ENCODE results near the gene HOPX. TPM values are rescaled to one million over a fixed set of nuclear protein-coding genes. Genes with fewer than 3 reads are reported as not detected.
"Not testable (repeated sequence)": the region's sequence is repeated elsewhere in the genome, so short reads cannot be mapped to it uniquely, and the experiment has no call there.

HOPX gene
- total and polyA plus RNA-seq, 2 of the 4 experiments (the other 2 are of a cell fraction) = 1.3 to 1.7 TPM

GRCh38 chr4:56668267-56668666, 12.8 kb downstream of the HOPX start:
- TF ChIP-seq CTCF (conservative IDR thresholded peaks at IDR 0.05; ENCODE audit: low read depth, low read length) (peak; percentile 29), POLR2A (IDR thresholded peaks at IDR 0.05; ENCODE audit: low read depth, low read length) (no peak), SMC3 (IDR thresholded peaks at IDR 0.05; ENCODE audit: low read depth, low read length) (peak; percentile 37), RAD21 (IDR thresholded peaks at IDR 0.05; ENCODE audit: low read length) (peak; percentile 41)
- no peaks in the 10 kb centered on the region for H3K9me1 ChIP-seq (ENCODE audit: insufficient read depth, low read length)
- no TSS peak for BruUV-seq (replicated peaks)
- no peak overlapping the region for H3K9ac ChIP-seq (ENCODE audit: low read depth, low read length)
- no peak overlapping the region for H2BK120ac ChIP-seq (ENCODE audit: low read depth, low read length)
- H3K4me2 ChIP-seq (ENCODE audit: low read depth, low read length) = no peak overlapping the region
- peaks cover 6% of the 10 kb centered on the region for H3K27me3 ChIP-seq (ENCODE audit: control insufficient read depth, insufficient read depth, low read length)
- H3K18ac ChIP-seq (ENCODE audit: low read depth, low read length) = no peak overlapping the region
- no peak overlapping the region for H2AK5ac ChIP-seq (ENCODE audit: low read depth, low read length)
- no peaks in the 10 kb centered on the region for H3K4me1 ChIP-seq (ENCODE audit: control insufficient read depth, insufficient read depth, low read length)
- H3K9me3 ChIP-seq (ENCODE audit: control insufficient read depth, insufficient read depth, low read length) = 0 out of 2 replicates have a peak, but pooled peaks cover 2% of the 10 kb centered on the region
- dilution Hi-C loops (cut with HindIII; ENCODE audit: low sequenced_read_pairs, unreplicated experiment) (no loop called here), in situ Hi-C loops (cut with MboI; ENCODE audit: low sequenced_read_pairs) (no loop called here), intact Hi-C loops (cut with micrococcal nuclease) (no loop called here)
- ChIA-PET POLR2A (ENCODE audit: unreplicated experiment) (no interaction called here), CTCF (no interaction called here)
- no peak overlapping the region for H4K8ac ChIP-seq (ENCODE audit: low read depth in 2 of 2, low read length in 2 of 2)
- H3K4ac ChIP-seq (ENCODE audit: low read depth, low read length) = no peak overlapping the region
- H3K23ac ChIP-seq (ENCODE audit: low read depth, low read length) = no peak overlapping the region
- DNase-seq (no peak), ATAC-seq (ENCODE audit: low read depth) (no peak)
- no peak overlapping the region for H2AFZ ChIP-seq (replicated peaks; ENCODE audit: low read length, poor library complexity)
- H2BK15ac ChIP-seq (ENCODE audit: low read depth, low read length) = no peak overlapping the region
- no peak overlapping the region for H4K91ac ChIP-seq (ENCODE audit: insufficient read depth, low read depth, low read length)
- H3K56ac ChIP-seq (ENCODE audit: extremely low read depth, insufficient read depth, low read length) = no peak overlapping the region
- no peak overlapping the region for H3K4me3 ChIP-seq (ENCODE audit: insufficient read depth, low read depth, low read length)
- no peak overlapping the region for H3K27ac ChIP-seq (ENCODE audit: insufficient read depth, low read length)
- no peaks in the 10 kb centered on the region for H4K20me1 ChIP-seq (ENCODE audit: insufficient read depth, low read length)
- no peak overlapping the region for H2AK9ac ChIP-seq (replicated peaks; ENCODE audit: low read depth, low read length, poor library complexity)
- 100% methylated on average over 1 of the region's 4 CpGs; no CpG with 5 or more reads in 1 of the 2 experiments for WGBS, 2 experiments (ENCODE audit: extremely low coverage in 2 of 2, insufficient read length in 1 of 2)
- H3K79me1 ChIP-seq (ENCODE audit: low read depth in 1 of 2, low read length in 2 of 2) = no peaks in the 10 kb centered on the region
- H2BK20ac ChIP-seq (ENCODE audit: low read depth, low read length) = no peak overlapping the region
- no peak overlapping the region for H4K5ac ChIP-seq (ENCODE audit: low read depth, low read length)
- H3K36me3 ChIP-seq (ENCODE audit: control insufficient read depth, insufficient read depth, low read length) = no peaks in the 10 kb centered on the region
- H3K14ac ChIP-seq (replicated peaks; ENCODE audit: low read depth, low read length) = no peak overlapping the region
- H2BK5ac ChIP-seq (ENCODE audit: low read depth, low read length, poor library complexity, severe bottlenecking) = no peak overlapping the region

- H4K91ac ChIP-seq (ENCODE audit: insufficient read depth, low read depth, low read length); H3K79me1 ChIP-seq (ENCODE audit: low read depth in 1 of 2, low read length in 2 of 2); H3K18ac ChIP-seq (ENCODE audit: low read depth, low read length); H4K20me1 ChIP-seq (ENCODE audit: insufficient read depth, low read length); H3K56ac ChIP-seq (ENCODE audit: extremely low read depth, insufficient read depth, low read length); H2AK9ac ChIP-seq (replicated peaks; ENCODE audit: low read depth, low read length, poor library complexity); H3K4me2 ChIP-seq (ENCODE audit: low read depth, low read length); H4K5ac ChIP-seq (ENCODE audit: low read depth, low read length); H3K9me1 ChIP-seq (ENCODE audit: insufficient read depth, low read length); H2AK5ac ChIP-seq (ENCODE audit: low read depth, low read length); ATAC-seq (ENCODE audit: low read depth); in situ Hi-C loops (cut with MboI; ENCODE audit: low sequenced_read_pairs); H3K27ac ChIP-seq (ENCODE audit: insufficient read depth, low read length); H3K23ac ChIP-seq (ENCODE audit: low read depth, low read length); H2BK20ac ChIP-seq (ENCODE audit: low read depth, low read length); H3K36me3 ChIP-seq (ENCODE audit: control insufficient read depth, insufficient read depth, low read length); CTCF ChIA-PET; H2BK120ac ChIP-seq (ENCODE audit: low read depth, low read length); H3K4me3 ChIP-seq (ENCODE audit: insufficient read depth, low read depth, low read length); intact Hi-C loops (cut with micrococcal nuclease); H3K4ac ChIP-seq (ENCODE audit: low read depth, low read length); BruUV-seq (replicated peaks); H3K9me3 ChIP-seq (ENCODE audit: control insufficient read depth, insufficient read depth, low read length); POLR2A ChIA-PET (ENCODE audit: unreplicated experiment); DNase-seq; H2AFZ ChIP-seq (replicated peaks; ENCODE audit: low read length, poor library complexity); H3K9ac ChIP-seq (ENCODE audit: low read depth, low read length); H2BK5ac ChIP-seq (ENCODE audit: low read depth, low read length, poor library complexity, severe bottlenecking); H2BK15ac ChIP-seq (ENCODE audit: low read depth, low read length); H3K14ac ChIP-seq (replicated peaks; ENCODE audit: low read depth, low read length); H4K8ac ChIP-seq (ENCODE audit: low read depth in 2 of 2, low read length in 2 of 2); dilution Hi-C loops (cut with HindIII; ENCODE audit: low sequenced_read_pairs, unreplicated experiment); H3K4me1 ChIP-seq (ENCODE audit: control insufficient read depth, insufficient read depth, low read length): not testable (repeated sequence)
- WGBS, 2 experiments (ENCODE audit: extremely low coverage in 2 of 2, insufficient read length in 1 of 2) = no CpG with 5 or more reads among the region's 1 CpG
- peaks cover 11% of the 10 kb centered on the region for H3K27me3 ChIP-seq (ENCODE audit: control insufficient read depth, insufficient read depth, low read length)
Observed at GRCh38 chr4:56667396-56667795, 13.7 kb downstream of the HOPX start.
